Right lobe of liver (tissue), 6 donors: ENCODE results near the gene TESMIN. TPM values are rescaled to one million over a fixed set of nuclear protein-coding genes. Genes with fewer than 3 reads are reported as not detected.

ENCODE experiments used
- ATAC-seq, 4 donors: fragments of 200-7000 bp; cut with Tn5 transposase; one replicate each; pipeline ENCODE4 v1.9.1; 2020; ENCODE audit warnings: mild to moderate bottlenecking in 4 of 4, moderate library complexity in 4 of 4
- DNase-seq, 3 donors: peaks; one replicate each; pipeline ENCODE4 v3.0.0-alpha.2; 2020
- H3K27ac ChIP-seq, 3 donors: fragments of 200-600 bp; one replicate each; pipeline ENCODE4 v1.8.0; 2022
- H3K27me3 ChIP-seq, 2 donors: fragments of 200-600 bp; one replicate each; pipeline ENCODE4 v1.8.0; 2022
- H3K36me3 ChIP-seq, 4 donors: fragments of 200-600 bp; sonication (generic) in 1 of 4; one replicate each; pipeline versions ENCODE4 v1.5.1 to v1.8.0; 2017 to 2022; ENCODE audit warnings: control low read depth in 1 of 4
- H3K4me1 ChIP-seq, 4 donors: fragments of 200-600 bp; sonication (generic) in 1 of 4; one replicate each; pipeline versions ENCODE4 v1.5.1 to v1.8.0; 2017 to 2022; ENCODE audit warnings: control low read depth in 1 of 4
- H3K4me3 ChIP-seq, 3 donors: fragments of 200-600 bp; one replicate each; pipeline ENCODE4 v1.8.0; 2022
- H3K9me3 ChIP-seq, 4 donors: fragments of 200-600 bp; sonication (generic) in 1 of 4; one replicate each; pipeline versions ENCODE4 v1.5.1 to v1.8.0; 2017 to 2022; ENCODE audit warnings: control low read depth in 1 of 4
- CTCF ChIP-seq, 4 donors: fragments of 200-600 bp in 3 of 4; fragments of 450-650 bp in 1 of 4; IDR thresholded peaks; one replicate each; pipeline versions ENCODE4 v1.5.1 to v1.8.0; 2016 to 2022; ENCODE audit warnings: antibody characterized with exemption in 4 of 4, mild to moderate bottlenecking in 2 of 4
- POLR2A ChIP-seq: fragments of 450-650 bp; IDR thresholded peaks from one replicate; pipeline ENCODE4 v1.6.1; 2017; ENCODE audit warnings: antibody characterized with exemption, mild to moderate bottlenecking
- WGBS: methylation state at CpG from one replicate; pipeline ENCODE4 v1.1.6; 2018; ENCODE audit warnings: low coverage, low lambda C conversion rate; ENCODE audit not compliant: insufficient coverage; ENCODE audit errors: missing lambda C conversion rate; 5-methylcytosine and 5-hydroxymethylcytosine counted together
- intact Hi-C, 2 donors: fragments of 100-400 bp; cut with DNase I; formaldehyde crosslinking; loops; one replicate each; pipeline versions ENCODE4 v1.11.2 to v1.14.1; 2022
- total RNA-seq, 6 experiments: library from RNA; depleted of rRNA in 2 of 6; stranded (reverse); fragments of >200 nt in 2 of 6; fragmentation: NEBNext Ultra II Directional in 3 of 6; extraction: Animal tissue kit (Norgen Biotek cat#: 25700) in 3 of 6; gene quantifications; one replicate each; pipeline versions ENCODE4 v1.1.0 to v1.2.4, GENCODE V29; 2016 to 2023
- donor health status: DM: no; HTN: yes; CAD: no.
- donor health status: DM: no; HTN: no; CAD: no.
- donor health status: DM: no; HTN: no; CAD: no.
- donor health status: DM: no; HTN: yes; CAD: no.
- donor health status: DM: no; HTN: yes; CAD: no.

TESMIN gene
- total RNA-seq, 6 experiments from 2014 or later = 0.42 to 1.4 (median 0.80) TPM

- H3K4me3 ChIP-seq = no peak overlapping the region
- WGBS = 93% methylated on average over 8 of the region's 8 CpGs
- intact Hi-C loops = no loop called here
- ATAC-seq = no peak
- H3K27me3 ChIP-seq = no peaks in the 10 kb centered on the region
- TF ChIP-seq POLR2A (no peak), CTCF (IDR thresholded peaks at IDR 0.05) (no peak)
- H3K4me1 ChIP-seq = no peaks in the 10 kb centered on the region
- no peak overlapping the region for H3K27ac ChIP-seq
- no peak for DNase-seq
- no peaks in the 10 kb centered on the region for H3K36me3 ChIP-seq
- H3K9me3 ChIP-seq = no peaks in the 10 kb centered on the region
Measured at GRCh38 chr11:68711114-68711513, 40.2 kb downstream of the TESMIN start.

- no peaks in the 10 kb centered on the region for H3K9me3 ChIP-seq
- no peak overlapping the region for H3K4me3 ChIP-seq
- ATAC-seq (no peak), DNase-seq (no peak)
- intact Hi-C loops = no loop called here
- H3K4me1 ChIP-seq = no peaks in the 10 kb centered on the region
- no peaks in the 10 kb centered on the region for H3K36me3 ChIP-seq
- no peaks in the 10 kb centered on the region for H3K27me3 ChIP-seq
- 77% methylated on average over 6 of the region's 11 CpGs for WGBS
- no peak overlapping the region for H3K27ac ChIP-seq
- TF ChIP-seq POLR2A = no peak
- TF ChIP-seq CTCF (IDR thresholded peaks at IDR 0.05) = no peak
Measured at GRCh38 chr11:68710409-68710808, 40.9 kb downstream of the TESMIN start.

- intact Hi-C loops = no loop called here
- no peaks in the 10 kb centered on the region for H3K27me3 ChIP-seq
- no peak overlapping the region for H3K27ac ChIP-seq
- H3K36me3 ChIP-seq = no peaks in the 10 kb centered on the region
- no peaks in the 10 kb centered on the region for H3K4me1 ChIP-seq
- no peaks in the 10 kb centered on the region for H3K9me3 ChIP-seq
- no peak overlapping the region for H3K4me3 ChIP-seq
- WGBS = 73% methylated on average over 4 of the region's 12 CpGs
- TF ChIP-seq CTCF (IDR thresholded peaks at IDR 0.05) (no peak), POLR2A (no peak)
- ATAC-seq (no peak), DNase-seq (no peak)
Measured at GRCh38 chr11:68709062-68709461, 42.3 kb downstream of the TESMIN start.

GRCh38 chr11:68707527-68707926 lies 43.8 kb downstream of the TESMIN start:
- no peaks in the 10 kb centered on the region for H3K4me1 ChIP-seq
- H3K9me3 ChIP-seq = no peaks in the 10 kb centered on the region
- no peak for TF ChIP-seq POLR2A
- no peak for TF ChIP-seq CTCF (IDR thresholded peaks at IDR 0.05)
- intact Hi-C loops = no loop called here
- WGBS = 77% methylated on average over 6 of the region's 7 CpGs
- ATAC-seq (no peak), DNase-seq (no peak)
- no peak overlapping the region for H3K4me3 ChIP-seq
- H3K27ac ChIP-seq = no peak overlapping the region
- no peaks in the 10 kb centered on the region for H3K36me3 ChIP-seq
- H3K27me3 ChIP-seq = no peaks in the 10 kb centered on the region

- intact Hi-C loops = no loop called here
- ATAC-seq (peak in 1 of 4 donors; percentile 28), DNase-seq (no peak)
- no peaks in the 10 kb centered on the region for H3K9me3 ChIP-seq
- no peaks in the 10 kb centered on the region for H3K27me3 ChIP-seq
- H3K27ac ChIP-seq = no peak overlapping the region
- 11% methylated on average over 5 of the region's 16 CpGs for WGBS
- no peak overlapping the region for H3K4me3 ChIP-seq
- TF ChIP-seq POLR2A (no peak), CTCF (IDR thresholded peaks at IDR 0.05) (no peak)
- H3K4me1 ChIP-seq = no peaks in the 10 kb centered on the region
- no peaks in the 10 kb centered on the region for H3K36me3 ChIP-seq
Measured at GRCh38 chr11:68704887-68705286, 46.4 kb downstream of the TESMIN start.
